ENCODE results near the gene RAD1.
A peak's percentile ranks its signal among the peaks of the same experiment; 100 is the strongest.

DNA sequence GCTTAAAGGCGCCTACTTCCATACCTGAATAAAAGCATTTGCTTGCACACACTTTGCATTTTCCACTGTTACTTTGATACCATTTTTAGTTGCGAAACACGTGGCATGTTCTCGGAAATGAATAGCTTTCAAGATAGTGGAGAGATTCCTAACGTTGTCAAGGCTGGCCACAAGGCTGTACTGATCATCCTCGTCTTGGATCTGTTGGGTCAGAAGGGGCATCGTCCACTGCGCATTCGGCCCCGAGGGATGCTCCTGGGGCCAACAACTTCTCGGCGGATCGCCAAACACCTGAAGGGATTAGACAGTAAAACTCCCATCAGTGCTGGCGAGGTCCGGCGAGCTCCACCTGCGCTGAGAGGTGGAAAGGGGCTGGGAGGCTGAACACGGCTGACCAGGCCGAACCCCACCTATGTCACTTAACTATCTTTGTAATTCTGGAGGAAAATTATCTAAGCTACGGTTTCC lies 599 bp downstream of the RAD1 start:
- TF ChIP-seq, protein P1, sequence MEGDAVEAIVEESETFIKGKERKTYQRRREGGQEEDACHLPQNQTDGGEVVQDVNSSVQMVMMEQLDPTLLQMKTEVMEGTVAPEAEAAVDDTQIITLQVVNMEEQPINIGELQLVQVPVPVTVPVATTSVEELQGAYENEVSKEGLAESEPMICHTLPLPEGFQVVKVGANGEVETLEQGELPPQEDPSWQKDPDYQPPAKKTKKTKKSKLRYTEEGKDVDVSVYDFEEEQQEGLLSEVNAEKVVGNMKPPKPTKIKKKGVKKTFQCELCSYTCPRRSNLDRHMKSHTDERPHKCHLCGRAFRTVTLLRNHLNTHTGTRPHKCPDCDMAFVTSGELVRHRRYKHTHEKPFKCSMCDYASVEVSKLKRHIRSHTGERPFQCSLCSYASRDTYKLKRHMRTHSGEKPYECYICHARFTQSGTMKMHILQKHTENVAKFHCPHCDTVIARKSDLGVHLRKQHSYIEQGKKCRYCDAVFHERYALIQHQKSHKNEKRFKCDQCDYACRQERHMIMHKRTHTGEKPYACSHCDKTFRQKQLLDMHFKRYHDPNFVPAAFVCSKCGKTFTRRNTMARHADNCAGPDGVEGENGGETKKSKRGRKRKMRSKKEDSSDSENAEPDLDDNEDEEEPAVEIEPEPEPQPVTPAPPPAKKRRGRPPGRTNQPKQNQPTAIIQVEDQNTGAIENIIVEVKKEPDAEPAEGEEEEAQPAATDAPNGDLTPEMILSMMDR (IDR thresholded peaks at IDR 0.05), result peak in 1 of 6 experiments; percentile 3
- peak; percentile 21 to 38 for TF ChIP-seq POLR2A (IDR thresholded peaks at IDR 0.05)

All from adrenal gland (tissue), 5 donors.